KMS-11 (cell line): ENCODE results near the gene CAST.

Source experiments
- H2AFZ ChIP-seq: fragments of 200-600 bp; sonication (generic); 2 replicates; pipeline ENCODE4 v1.6.1; 2016; ENCODE audit warnings: antibody characterized with exemption, mixed run types, low read depth
- H3K27ac ChIP-seq: fragments of 200-600 bp; sonication (generic); 2 replicates; pipeline ENCODE4 v1.6.1; 2016; ENCODE audit warnings: mild to moderate bottlenecking, mixed run types
- H3K27me3 ChIP-seq: fragments of 200-600 bp; sonication (generic); 2 replicates; pipeline ENCODE4 v1.6.1; 2017; ENCODE audit warnings: mild to moderate bottlenecking, low read depth, mixed run types, moderate library complexity; ENCODE audit not compliant: insufficient read depth
- H3K36me3 ChIP-seq: fragments of 200-600 bp; sonication (generic); 2 replicates; pipeline ENCODE4 v1.6.1; 2017; ENCODE audit warnings: mild to moderate bottlenecking, mixed run types; ENCODE audit not compliant: insufficient read depth
- H3K4me1 ChIP-seq: fragments of 200-600 bp; sonication (generic); 2 replicates; pipeline ENCODE4 v1.6.1; 2016; ENCODE audit warnings: mild to moderate bottlenecking, low read depth, mixed run types; ENCODE audit not compliant: poor library complexity, severe bottlenecking
- H3K4me2 ChIP-seq: fragments of 200-600 bp; sonication (generic); 2 replicates; pipeline ENCODE4 v1.7.0; 2016; ENCODE audit warnings: mild to moderate bottlenecking, mixed run types
- H3K4me3 ChIP-seq: fragments of 200-600 bp; sonication (generic); IDR thresholded peaks from 2 replicates; pipeline ENCODE4 v1.6.1; 2017; ENCODE audit warnings: low read depth, low read length, mixed read lengths; ENCODE audit not compliant: insufficient read depth
- H3K79me2 ChIP-seq: fragments of 200-600 bp; sonication (generic); 2 replicates; pipeline ENCODE4 v1.6.1; 2016; ENCODE audit warnings: low read depth, mixed run types; ENCODE audit not compliant: insufficient read depth
- H3K9ac ChIP-seq: fragments of 200-600 bp; sonication (generic); 2 replicates; pipeline ENCODE4 v1.6.1; 2016; ENCODE audit warnings: mild to moderate bottlenecking, mixed run types
- H4K20me1 ChIP-seq: fragments of 200-600 bp; sonication (generic); 2 replicates; pipeline ENCODE4 v1.6.1; 2016; ENCODE audit warnings: mild to moderate bottlenecking, mixed run types; ENCODE audit not compliant: insufficient read depth
- TF ChIP-seq, protein P1 (sequence below): fragments of 200-600 bp; sonication (generic); conservative IDR thresholded peaks from 2 replicates; pipeline ENCODE4 v1.6.1; 2017; ENCODE audit warnings: low read depth, mild to moderate bottlenecking, antibody characterized with exemption, low read length, moderate library complexity, mixed read lengths

Gene CAST

DNA sequence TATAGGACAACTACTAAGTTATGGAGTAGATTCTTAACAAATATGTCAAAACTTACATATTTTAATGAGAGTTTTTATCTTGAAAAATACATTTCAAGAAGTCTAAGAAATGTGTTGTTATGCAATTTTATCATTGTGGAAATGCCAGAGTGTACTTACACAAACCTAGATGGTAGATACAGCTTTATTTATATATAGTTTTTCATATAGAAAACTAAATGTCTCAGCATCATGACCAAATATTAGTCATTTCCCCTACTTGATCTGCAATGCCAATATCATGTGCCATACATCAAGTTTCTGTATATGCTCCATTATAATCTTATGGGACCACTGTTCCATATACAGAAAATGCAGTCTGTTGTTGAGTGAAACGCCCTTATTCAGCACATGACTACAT is 28.7 kb downstream of the CAST start:
- no peak overlapping the region for H3K27ac ChIP-seq
- no peaks in the 10 kb centered on the region for H3K27me3 ChIP-seq
- H3K4me1 ChIP-seq, result peaks cover 11% of the 10 kb centered on the region
- H4K20me1 ChIP-seq, result no peaks in the 10 kb centered on the region
- H3K4me3 ChIP-seq, result no peak overlapping the region
- no peaks in the 10 kb centered on the region for H3K79me2 ChIP-seq
- no peaks in the 10 kb centered on the region for H3K36me3 ChIP-seq
- no peak overlapping the region for H2AFZ ChIP-seq
- no peak overlapping the region for H3K4me2 ChIP-seq
- TF ChIP-seq, protein P1, sequence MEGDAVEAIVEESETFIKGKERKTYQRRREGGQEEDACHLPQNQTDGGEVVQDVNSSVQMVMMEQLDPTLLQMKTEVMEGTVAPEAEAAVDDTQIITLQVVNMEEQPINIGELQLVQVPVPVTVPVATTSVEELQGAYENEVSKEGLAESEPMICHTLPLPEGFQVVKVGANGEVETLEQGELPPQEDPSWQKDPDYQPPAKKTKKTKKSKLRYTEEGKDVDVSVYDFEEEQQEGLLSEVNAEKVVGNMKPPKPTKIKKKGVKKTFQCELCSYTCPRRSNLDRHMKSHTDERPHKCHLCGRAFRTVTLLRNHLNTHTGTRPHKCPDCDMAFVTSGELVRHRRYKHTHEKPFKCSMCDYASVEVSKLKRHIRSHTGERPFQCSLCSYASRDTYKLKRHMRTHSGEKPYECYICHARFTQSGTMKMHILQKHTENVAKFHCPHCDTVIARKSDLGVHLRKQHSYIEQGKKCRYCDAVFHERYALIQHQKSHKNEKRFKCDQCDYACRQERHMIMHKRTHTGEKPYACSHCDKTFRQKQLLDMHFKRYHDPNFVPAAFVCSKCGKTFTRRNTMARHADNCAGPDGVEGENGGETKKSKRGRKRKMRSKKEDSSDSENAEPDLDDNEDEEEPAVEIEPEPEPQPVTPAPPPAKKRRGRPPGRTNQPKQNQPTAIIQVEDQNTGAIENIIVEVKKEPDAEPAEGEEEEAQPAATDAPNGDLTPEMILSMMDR, result no peak
- no peak overlapping the region for H3K9ac ChIP-seq

DNA sequence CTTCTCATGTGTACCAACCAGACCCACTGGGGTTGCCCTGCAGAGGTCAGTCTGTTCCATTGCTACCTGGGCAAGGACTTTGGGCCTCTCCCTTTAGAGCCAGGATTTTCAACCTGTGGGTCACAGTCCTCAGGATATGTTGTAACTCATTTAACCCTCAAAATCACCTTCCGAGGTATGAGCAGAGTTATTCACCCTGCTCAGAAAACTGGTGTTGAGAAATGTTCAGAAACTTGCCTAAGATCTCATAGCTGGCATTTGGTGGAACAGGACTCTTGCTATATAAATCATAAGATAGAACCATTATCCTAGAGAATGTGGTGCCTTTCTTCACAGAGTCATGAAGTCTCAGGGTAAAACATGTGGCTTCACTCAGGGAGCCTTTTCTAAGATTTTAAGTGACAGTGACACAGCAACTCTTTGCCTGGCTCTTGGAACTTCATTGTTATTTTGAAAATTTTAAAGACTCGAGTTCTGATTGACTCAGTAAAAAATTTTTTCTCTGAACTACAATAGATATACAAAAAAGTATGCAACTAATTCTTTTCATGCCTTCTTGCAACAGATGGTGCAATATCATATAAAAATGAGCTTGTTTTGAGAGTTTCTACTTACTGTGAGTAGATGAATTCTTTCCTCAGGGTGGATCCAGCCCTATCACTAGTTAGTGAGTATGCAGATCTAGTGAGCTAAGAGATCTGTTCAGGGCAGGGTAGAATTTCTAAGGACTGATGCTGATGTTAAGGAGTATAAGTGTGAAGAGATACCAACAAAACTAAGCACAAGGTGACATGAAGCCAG is 29.5 kb downstream of the CAST start:
- TF ChIP-seq, protein P1, result no peak
- H3K4me3 ChIP-seq, result no peak overlapping the region
- no peaks in the 10 kb centered on the region for H3K27me3 ChIP-seq
- no peak overlapping the region for H2AFZ ChIP-seq
- H4K20me1 ChIP-seq, result no peaks in the 10 kb centered on the region
- H3K79me2 ChIP-seq, result no peaks in the 10 kb centered on the region
- H3K36me3 ChIP-seq, result no peaks in the 10 kb centered on the region
- no peak overlapping the region for H3K9ac ChIP-seq
- H3K27ac ChIP-seq, result no peak overlapping the region
- H3K4me1 ChIP-seq, result peaks cover 11% of the 10 kb centered on the region
- H3K4me2 ChIP-seq, result no peak overlapping the region

DNA sequence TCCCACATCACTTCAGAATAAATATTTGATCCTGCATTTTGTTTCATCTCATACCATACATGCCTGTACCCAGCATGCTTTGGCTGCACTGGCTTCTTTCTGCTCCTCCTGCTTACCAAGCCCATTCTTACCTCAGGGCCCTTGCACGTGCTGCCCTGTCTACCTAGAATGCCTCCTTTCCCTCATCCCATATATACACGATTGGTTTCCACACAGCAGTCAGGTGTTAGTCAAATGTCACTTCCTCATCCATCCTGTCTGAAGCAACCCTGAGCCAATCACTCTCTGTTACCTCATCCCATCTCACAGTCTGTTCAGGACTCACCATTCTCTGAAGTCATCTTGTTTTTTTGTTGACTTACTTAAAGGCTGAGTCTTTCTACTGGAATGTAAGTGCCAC is 30.3 kb downstream of the CAST start:
- no peak overlapping the region for H3K27ac ChIP-seq
- TF ChIP-seq, protein P1, result no peak
- H4K20me1 ChIP-seq, result no peaks in the 10 kb centered on the region
- no peak overlapping the region for H2AFZ ChIP-seq
- no peaks in the 10 kb centered on the region for H3K79me2 ChIP-seq
- H3K4me3 ChIP-seq, result no peak overlapping the region
- H3K27me3 ChIP-seq, result no peaks in the 10 kb centered on the region
- no peaks in the 10 kb centered on the region for H3K36me3 ChIP-seq
- no peak overlapping the region for H3K9ac ChIP-seq
- H3K4me2 ChIP-seq, result no peak overlapping the region
- H3K4me1 ChIP-seq, result peaks cover 7% of the 10 kb centered on the region

DNA sequence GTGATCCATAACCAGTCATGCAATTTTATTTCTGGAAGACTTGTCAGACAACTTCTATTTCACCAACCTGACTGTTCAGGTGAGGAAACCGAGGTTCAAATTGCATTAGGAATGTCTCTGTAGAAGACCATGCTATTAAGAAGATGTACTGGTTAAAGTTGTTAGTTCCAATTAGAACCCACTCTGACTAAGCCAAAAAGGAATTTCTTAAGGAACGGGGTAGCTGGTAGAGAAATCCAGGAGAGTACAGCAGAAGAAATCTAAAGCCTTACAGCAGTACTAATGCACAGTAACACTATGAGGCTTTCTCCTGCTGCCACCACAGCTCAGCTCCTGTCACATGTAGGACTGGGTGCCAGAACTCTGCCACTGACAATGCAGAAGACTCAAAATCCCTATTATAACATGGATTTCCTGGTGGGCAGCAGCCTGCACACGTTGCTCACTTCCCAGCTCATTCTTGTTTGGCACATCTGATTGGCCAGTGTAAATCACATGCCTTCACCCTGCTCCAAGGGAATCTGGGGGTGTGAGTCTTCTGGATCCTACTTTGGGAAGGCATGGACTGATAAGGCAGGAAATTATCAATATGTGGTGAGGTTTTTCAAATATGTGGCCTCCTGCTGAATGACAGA is 37.1 kb downstream of the CAST start:
- Histone ChIP-seq H3K36me3 (peaks cover 3% of the 10 kb centered on the region; the same call in 1 of the 2 replicates), H3K4me2 (no peak overlapping the region), H4K20me1 (no peaks in the 10 kb centered on the region; the same call in 1 of the 2 replicates), H3K79me2 (no peaks in the 10 kb centered on the region), H3K27me3 (no peaks in the 10 kb centered on the region), H3K9ac (no peak overlapping the region), H3K4me1 (peaks cover 6% of the 10 kb centered on the region), H3K27ac (no peak overlapping the region), H3K4me3 (no peak overlapping the region), H2AFZ (no peak overlapping the region)
- TF ChIP-seq, protein P1, result no peak
